H9 (cell line): ENCODE measurements around the gene CEP128. TPM values are rescaled to one million over a fixed set of nuclear protein-coding genes. Genes with fewer than 3 reads are reported as not detected.
A peak's percentile ranks its signal among the peaks of the same experiment; 100 is the strongest.

Experiments
- DNase-seq: peaks from one replicate; pipeline ENCODE4 v3.0.0-alpha.2; 2017
- H2AFZ ChIP-seq: one replicate; pipeline ENCODE4 v1.6.1; 2013; ENCODE audit warnings: mild to moderate bottlenecking, low read length, control low read depth, moderate library complexity
- H2AK5ac ChIP-seq: 2 replicates; pipeline ENCODE4 v1.6.1; 2013; ENCODE audit warnings: low read length, control low read depth, mixed read lengths; ENCODE audit not compliant: insufficient read length
- H2BK120ac ChIP-seq: one replicate; pipeline ENCODE4 v1.6.1; 2013; ENCODE audit warnings: low read depth, mild to moderate bottlenecking, low read length, control low read depth, inconsistent platforms; ENCODE audit not compliant: poor library complexity, severe bottlenecking
- H2BK12ac ChIP-seq: 2 replicates; pipeline ENCODE4 v1.6.1; 2013; ENCODE audit warnings: low read length, control low read depth, mixed read lengths, low read depth; ENCODE audit not compliant: insufficient read length
- H2BK15ac ChIP-seq: 2 replicates; pipeline ENCODE4 v1.6.1; 2013; ENCODE audit warnings: low read depth, low read length, control low read depth
- H2BK20ac ChIP-seq: one replicate; pipeline ENCODE4 v1.6.1; 2013; ENCODE audit warnings: low read depth, mild to moderate bottlenecking, low read length, control low read depth, inconsistent platforms; ENCODE audit not compliant: poor library complexity, severe bottlenecking
- H2BK5ac ChIP-seq: 2 replicates; pipeline ENCODE4 v1.6.1; 2013; ENCODE audit warnings: low read length, control low read depth, mixed read lengths; ENCODE audit not compliant: insufficient read length
- H3K14ac ChIP-seq: 2 replicates; pipeline ENCODE4 v1.6.1; 2013; ENCODE audit warnings: low read length, control low read depth; ENCODE audit not compliant: insufficient read depth
- H3K18ac ChIP-seq: 2 replicates; pipeline ENCODE4 v1.6.1; 2013; ENCODE audit warnings: low read depth, mild to moderate bottlenecking, mixed read lengths, low read length, control low read depth; ENCODE audit not compliant: insufficient read length
- H3K23ac ChIP-seq: 2 replicates; pipeline ENCODE4 v1.6.1; 2013; ENCODE audit warnings: low read length, control low read depth, mixed read lengths, low read depth; ENCODE audit not compliant: insufficient read length
- H3K23me2 ChIP-seq: 2 replicates; pipeline ENCODE4 v1.6.1; 2013; ENCODE audit warnings: low read depth, mild to moderate bottlenecking, mixed read lengths, low read length, control low read depth; ENCODE audit not compliant: insufficient read length, poor library complexity, severe bottlenecking
- H3K27ac ChIP-seq: 2 replicates; pipeline ENCODE4 v1.5.1; 2013; ENCODE audit warnings: low read length, control low read depth, mixed read lengths, low read depth; ENCODE audit not compliant: insufficient read length
- H3K27me3 ChIP-seq: 2 replicates; pipeline ENCODE4 v1.6.1; 2013; ENCODE audit warnings: low read length, control low read depth, inconsistent platforms; ENCODE audit not compliant: insufficient read depth
- H3K4ac ChIP-seq: 2 replicates; pipeline ENCODE4 v1.6.1; 2013; ENCODE audit warnings: low read depth, mild to moderate bottlenecking, control low read depth, inconsistent platforms, low read length, moderate library complexity
- H3K4me1 ChIP-seq: 2 replicates; pipeline ENCODE4 v1.6.1; 2013; ENCODE audit warnings: low read length, control low read depth, inconsistent platforms; ENCODE audit not compliant: insufficient read depth
- H3K4me2 ChIP-seq: 2 replicates; pipeline ENCODE4 v1.6.1; 2013; ENCODE audit warnings: low read length, control low read depth, mixed read lengths; ENCODE audit not compliant: insufficient read length, insufficient read depth
- H3K56ac ChIP-seq: 2 replicates; pipeline ENCODE4 v1.6.1; 2013; ENCODE audit warnings: low read depth, mild to moderate bottlenecking, mixed read lengths, low read length, control low read depth; ENCODE audit not compliant: insufficient read length
- H3K79me1 ChIP-seq: 2 replicates; pipeline ENCODE4 v1.6.1; 2013; ENCODE audit warnings: low read depth, mild to moderate bottlenecking, moderate library complexity, low read length, control low read depth, inconsistent platforms; ENCODE audit not compliant: insufficient read depth, poor library complexity, severe bottlenecking
- H3K79me2 ChIP-seq: 2 replicates; pipeline ENCODE4 v1.6.1; 2013; ENCODE audit warnings: low read length, control low read depth, inconsistent platforms; ENCODE audit not compliant: insufficient read depth
- H3K9ac ChIP-seq: 2 replicates; pipeline ENCODE4 v1.6.1; 2013; ENCODE audit warnings: low read length, control low read depth, mixed read lengths; ENCODE audit not compliant: insufficient read length; ENCODE audit errors: extremely low read depth
- H3K9me3 ChIP-seq: one replicate; pipeline ENCODE4 v1.6.1; 2013; ENCODE audit warnings: low read depth, low read length, inconsistent platforms; ENCODE audit not compliant: control insufficient read depth
- H3T11ph ChIP-seq: one replicate; pipeline ENCODE4 v1.6.1; 2013; ENCODE audit warnings: mild to moderate bottlenecking, low read length, control low read depth, inconsistent platforms
- H4K20me1 ChIP-seq: one replicate; pipeline ENCODE4 v1.6.1; 2013; ENCODE audit not compliant: control insufficient read depth, insufficient read length, insufficient read depth
- H4K5ac ChIP-seq: 2 replicates; pipeline ENCODE4 v1.6.1; 2013; ENCODE audit warnings: low read depth, mild to moderate bottlenecking, mixed read lengths, low read length, control low read depth; ENCODE audit not compliant: insufficient read length
- H4K8ac ChIP-seq: replicated peaks from 2 replicates; pipeline ENCODE4 v1.6.1; 2013; ENCODE audit warnings: low read length, control low read depth, mixed read lengths, low read depth; ENCODE audit not compliant: insufficient read length
- H4K91ac ChIP-seq: 2 replicates; pipeline ENCODE4 v1.6.1; 2013; ENCODE audit warnings: low read depth, mild to moderate bottlenecking, moderate library complexity, mixed read lengths, low read length, control low read depth; ENCODE audit not compliant: insufficient read length
- H3K27ac Mint-ChIP-seq, 3 experiments: 2 replicates in 2 of 3; 3 replicates in 1 of 3; pipeline ENCODE4 v1.8.0; 2020 to 2021; ENCODE audit warnings: mixed read lengths in 3 of 3, mild to moderate bottlenecking in 1 of 3, moderate library complexity in 1 of 3
- H3K27me3 Mint-ChIP-seq: 2 replicates; pipeline ENCODE4 v1.8.0; 2021; ENCODE audit warnings: low read depth, mild to moderate bottlenecking, moderate library complexity, mixed read lengths
- H3K36me3 Mint-ChIP-seq, 3 experiments: 2 replicates in 2 of 3; 3 replicates in 1 of 3; pipeline ENCODE4 v1.8.0; 2020 to 2021; ENCODE audit warnings: low read depth in 3 of 3, mixed read lengths in 3 of 3; ENCODE audit not compliant: insufficient read depth in 1 of 3
- H3K4me1 Mint-ChIP-seq, 2 experiments: 2 replicates each; pipeline ENCODE4 v1.8.0; 2020; ENCODE audit warnings: mixed read lengths in 2 of 2
- H3K4me3 Mint-ChIP-seq, 2 experiments: 2 replicates in 1 of 2; 3 replicates in 1 of 2; pipeline ENCODE4 v1.8.0; 2020 to 2021; ENCODE audit warnings: mild to moderate bottlenecking in 2 of 2, mixed read lengths in 2 of 2, moderate library complexity in 1 of 2
- H3K9me3 Mint-ChIP-seq, 2 experiments: 2 replicates in 1 of 2; 3 replicates in 1 of 2; pipeline ENCODE4 v1.8.0; 2020; ENCODE audit warnings: mild to moderate bottlenecking in 2 of 2, mixed read lengths in 2 of 2, moderate library complexity in 1 of 2
- CTCF ChIP-seq: fragments of 200-600 bp; sonication (generic); conservative IDR thresholded peaks from 3 replicates; pipeline ENCODE4 v1.8.0; 2021; ENCODE audit warnings: antibody characterized with exemption, mild to moderate bottlenecking
- WGBS: extraction: QIAGEN DNeasy Blood & Tissue Kit; methylation state at CpG from one replicate; pipeline ENCODE4 v1.1.7; 2013; ENCODE audit warnings: missing lambda C conversion rate, low lambda C conversion rate, mixed read lengths; ENCODE audit not compliant: insufficient read length; ENCODE audit errors: extremely low coverage; 5-methylcytosine and 5-hydroxymethylcytosine counted together
- total RNA-seq: library from RNA; stranded (reverse); gene quantifications from 2 replicates; pipeline ENCODE4 v1.2.1, GENCODE V29; 2021

Gene CEP128
- total RNA-seq, 1 experiment from 2014 or later: 16.3 TPM

GRCh38 chr14:80942191-80942600 is 658 bp upstream of the CEP128 start:
- no CpG with 5 or more reads among the region's 5 CpGs for WGBS
- Histone ChIP-seq H4K8ac (no peak overlapping the region), H2BK5ac (no peak overlapping the region), H4K91ac (no peak overlapping the region), H3K27ac (no peak overlapping the region), H4K5ac (no peak overlapping the region), H3T11ph (no peak overlapping the region), H3K14ac (no peak overlapping the region), H3K79me1 (no peaks in the 10 kb centered on the region), H3K56ac (no peak overlapping the region), H3K23ac (no peak overlapping the region), H3K9me3 (no peaks in the 10 kb centered on the region), H3K4me2 (peak overlapping the region; percentile 86), H4K20me1 (no peaks in the 10 kb centered on the region), H2BK120ac (no peak overlapping the region), H3K4me1 (no peaks in the 10 kb centered on the region), H2BK12ac (no peak overlapping the region), H2AFZ (no peak overlapping the region), H3K23me2 (peaks cover 4% of the 10 kb centered on the region), H3K9ac (no peak overlapping the region), H3K18ac (no peak overlapping the region), H3K4ac (no peak overlapping the region), H3K79me2 (0 out of 2 replicates have a peak, but pooled peaks cover 3% of the 10 kb centered on the region), H2BK15ac (no peak overlapping the region), H2AK5ac (no peak overlapping the region), H3K27me3 (no peaks in the 10 kb centered on the region), H2BK20ac (no peak overlapping the region)
- Mint-ChIP-seq H3K27ac (peak overlapping the region; percentile 94 to 97 (median 95); a peak in 3 of 7 replicates), H3K9me3 (no peaks in the 10 kb centered on the region), H3K27me3 (no peaks in the 10 kb centered on the region), H3K4me1 (peaks cover 9 to 12% of the 10 kb centered on the region in 2 experiments), H3K36me3 (no peaks in the 10 kb centered on the region), H3K4me3 (peak overlapping the region; percentile 91 to 98)
- no peak for TF ChIP-seq CTCF
- no peak for DNase-seq
